ENCODE data around the gene DCLK2.
"Not testable (repeated sequence)": the region's sequence is repeated elsewhere in the genome, so short reads cannot be mapped to it uniquely, and the experiment has no call there.

Gene DCLK2

GRCh38 chr4:150145090-150145945 is 67.1 kb downstream of the DCLK2 start:
- ATAC-seq, result no peak
- H3K36me3 Mint-ChIP-seq, result no peaks in the 10 kb centered on the region
- H3K27ac Mint-ChIP-seq, result no peak overlapping the region
- H3K9me3 Mint-ChIP-seq, result peaks cover 11% of the 10 kb centered on the region
- H3K27me3 Mint-ChIP-seq, result no peaks in the 10 kb centered on the region
- no peak overlapping the region for H3K4me3 Mint-ChIP-seq
- no peaks in the 10 kb centered on the region for H3K4me1 Mint-ChIP-seq

GRCh38 chr4:150145946-150146340 is 67.7 kb downstream of the DCLK2 start:
- H3K36me3 Mint-ChIP-seq, result no peaks in the 10 kb centered on the region
- ATAC-seq, result no peak
- H3K4me1 Mint-ChIP-seq, result no peaks in the 10 kb centered on the region
- no peak overlapping the region for H3K27ac Mint-ChIP-seq
- H3K4me3 Mint-ChIP-seq, result no peak overlapping the region
- H3K27me3 Mint-ChIP-seq, result no peaks in the 10 kb centered on the region
- peaks cover 11% of the 10 kb centered on the region for H3K9me3 Mint-ChIP-seq

GRCh38 chr4:150149381-150149780 is 71.1 kb downstream of the DCLK2 start:
- no peaks in the 10 kb centered on the region for H3K9me3 Mint-ChIP-seq
- H3K27ac Mint-ChIP-seq, result no peak overlapping the region
- H3K27me3 Mint-ChIP-seq, result no peaks in the 10 kb centered on the region
- no peak overlapping the region for H3K4me3 Mint-ChIP-seq
- H3K4me1 Mint-ChIP-seq, result no peaks in the 10 kb centered on the region
- no peak for ATAC-seq
- no peaks in the 10 kb centered on the region for H3K36me3 Mint-ChIP-seq

- Mint-ChIP-seq H3K9me3 (no peaks in the 10 kb centered on the region), H3K36me3 (no peaks in the 10 kb centered on the region), H3K4me1 (no peaks in the 10 kb centered on the region), H3K27ac (no peak overlapping the region), H3K4me3 (no peak overlapping the region), H3K27me3 (no peaks in the 10 kb centered on the region)
- ATAC-seq, result no peak
These were observed 72.4 kb downstream of the DCLK2 start for GRCh38 chr4:150150629-150151062.

- Mint-ChIP-seq H3K27me3 (no peaks in the 10 kb centered on the region), H3K9me3 (no peaks in the 10 kb centered on the region)
- ATAC-seq, result no peak
These were observed 74.5 kb downstream of the DCLK2 start for GRCh38 chr4:150152766-150153165.

GRCh38 chr4:150155391-150155790 is 77.1 kb downstream of the DCLK2 start:
- no peaks in the 10 kb centered on the region for H3K4me1 Mint-ChIP-seq
- H3K4me3 Mint-ChIP-seq, result no peak overlapping the region
- no peaks in the 10 kb centered on the region for H3K9me3 Mint-ChIP-seq
- H3K27me3 Mint-ChIP-seq, result no peaks in the 10 kb centered on the region
- H3K27ac Mint-ChIP-seq, result no peak overlapping the region
- ATAC-seq, result no peak
- H3K36me3 Mint-ChIP-seq, result no peaks in the 10 kb centered on the region

More at GRCh38 chr4:150152766-150153165, 74.5 kb downstream of the DCLK2 start:
- H3K36me3 Mint-ChIP-seq, result no peaks in the 10 kb centered on the region
- H3K4me3 Mint-ChIP-seq, result no peak overlapping the region
- H3K27ac Mint-ChIP-seq, result no peak overlapping the region
- no peaks in the 10 kb centered on the region for H3K4me1 Mint-ChIP-seq

GRCh38 chr4:150156543-150156942 is 78.3 kb downstream of the DCLK2 start:
- H3K9me3 Mint-ChIP-seq, result no peaks in the 10 kb centered on the region
- no peak for ATAC-seq
- H3K27ac Mint-ChIP-seq, result no peak overlapping the region
- H3K4me3 Mint-ChIP-seq, result no peak overlapping the region
- no peaks in the 10 kb centered on the region for H3K4me1 Mint-ChIP-seq
- H3K36me3 Mint-ChIP-seq, result no peaks in the 10 kb centered on the region
- no peaks in the 10 kb centered on the region for H3K27me3 Mint-ChIP-seq

- Mint-ChIP-seq H3K4me3 (no peak overlapping the region), H3K27me3 (no peaks in the 10 kb centered on the region)
- ATAC-seq, result no peak
These were observed 79.8 kb downstream of the DCLK2 start for GRCh38 chr4:150158041-150158440.

GRCh38 chr4:150160473-150160872 is 82.2 kb downstream of the DCLK2 start:
- H3K27me3 Mint-ChIP-seq, result no peaks in the 10 kb centered on the region
- H3K27ac Mint-ChIP-seq, result no peak overlapping the region

More at GRCh38 chr4:150158041-150158440, 79.8 kb downstream of the DCLK2 start:
- H3K27ac Mint-ChIP-seq, result no peak overlapping the region
- H3K9me3 Mint-ChIP-seq, result no peaks in the 10 kb centered on the region
- H3K4me1 Mint-ChIP-seq, result no peaks in the 10 kb centered on the region
- H3K36me3 Mint-ChIP-seq, result no peaks in the 10 kb centered on the region

GRCh38 chr4:150161109-150161508 is 82.9 kb downstream of the DCLK2 start:
- H3K27me3 Mint-ChIP-seq, result no peaks in the 10 kb centered on the region

More at GRCh38 chr4:150160473-150160872, 82.2 kb downstream of the DCLK2 start:
- no peaks in the 10 kb centered on the region for H3K36me3 Mint-ChIP-seq
- no peaks in the 10 kb centered on the region for H3K4me1 Mint-ChIP-seq
- no peak overlapping the region for H3K4me3 Mint-ChIP-seq
- no peaks in the 10 kb centered on the region for H3K9me3 Mint-ChIP-seq
- no peak for ATAC-seq

GRCh38 chr4:150162020-150162419 is 83.8 kb downstream of the DCLK2 start:
- ATAC-seq, result not testable (repeated sequence)

More at GRCh38 chr4:150161109-150161508, 82.9 kb downstream of the DCLK2 start:
- ATAC-seq, result no peak
- Mint-ChIP-seq H3K9me3 (peaks cover 3% of the 10 kb centered on the region), H3K4me1 (no peaks in the 10 kb centered on the region), H3K4me3 (no peak overlapping the region), H3K36me3 (no peaks in the 10 kb centered on the region), H3K27ac (no peak overlapping the region)

GRCh38 chr4:150164055-150164454 is 85.8 kb downstream of the DCLK2 start:
- Mint-ChIP-seq H3K27ac (no peak overlapping the region), H3K4me1 (no peaks in the 10 kb centered on the region), H3K9me3 (peaks cover 3% of the 10 kb centered on the region), H3K36me3 (no peaks in the 10 kb centered on the region), H3K27me3 (no peaks in the 10 kb centered on the region), H3K4me3 (no peak overlapping the region)
- no peak for ATAC-seq

More at GRCh38 chr4:150162020-150162419, 83.8 kb downstream of the DCLK2 start:
- H3K9me3 Mint-ChIP-seq, H3K27ac Mint-ChIP-seq, H3K4me3 Mint-ChIP-seq, H3K4me1 Mint-ChIP-seq, H3K36me3 Mint-ChIP-seq, H3K27me3 Mint-ChIP-seq: not testable (repeated sequence)

- H3K36me3 Mint-ChIP-seq, result no peaks in the 10 kb centered on the region
- peaks cover 3% of the 10 kb centered on the region for H3K9me3 Mint-ChIP-seq
- H3K4me3 Mint-ChIP-seq, result no peak overlapping the region
- no peaks in the 10 kb centered on the region for H3K27me3 Mint-ChIP-seq
- H3K27ac Mint-ChIP-seq, result no peak overlapping the region
- H3K4me1 Mint-ChIP-seq, result no peaks in the 10 kb centered on the region
- ATAC-seq, result no peak
These were observed 86.8 kb downstream of the DCLK2 start for GRCh38 chr4:150164956-150165629.

GRCh38 chr4:150167054-150167453 is 88.8 kb downstream of the DCLK2 start:
- H3K27me3 Mint-ChIP-seq, result no peaks in the 10 kb centered on the region
- no peak overlapping the region for H3K27ac Mint-ChIP-seq
- H3K4me3 Mint-ChIP-seq, result no peak overlapping the region
- no peak for ATAC-seq
- H3K9me3 Mint-ChIP-seq, result peaks cover 3% of the 10 kb centered on the region
- no peaks in the 10 kb centered on the region for H3K36me3 Mint-ChIP-seq
- H3K4me1 Mint-ChIP-seq, result no peaks in the 10 kb centered on the region

GRCh38 chr4:150173432-150173861 is 95.2 kb downstream of the DCLK2 start:
- H3K27me3 Mint-ChIP-seq, result no peaks in the 10 kb centered on the region
- no peaks in the 10 kb centered on the region for H3K36me3 Mint-ChIP-seq
- H3K9me3 Mint-ChIP-seq, result no peaks in the 10 kb centered on the region
- H3K4me1 Mint-ChIP-seq, result peaks cover 5% of the 10 kb centered on the region
- no peak overlapping the region for H3K4me3 Mint-ChIP-seq
- ATAC-seq, result no peak
- H3K27ac Mint-ChIP-seq, result no peak overlapping the region

GRCh38 chr4:150173982-150174398 is 95.7 kb downstream of the DCLK2 start:
- Mint-ChIP-seq H3K27me3 (no peaks in the 10 kb centered on the region), H3K27ac (no peak overlapping the region), H3K4me1 (peaks cover 5% of the 10 kb centered on the region), H3K36me3 (no peaks in the 10 kb centered on the region), H3K4me3 (no peak overlapping the region), H3K9me3 (no peaks in the 10 kb centered on the region)
- ATAC-seq, result no peak

Data from stimulated activated memory B cell treated with anti-CD40 and anti-IgM and Interleukin-4, amounts not matched to agents 10 μg/mL and 1 μg/mL and 100 μg/mL, for 72 hours (primary cell).